ENCODE measurements around the gene ZMIZ1.

The ZMIZ1 gene

DNA sequence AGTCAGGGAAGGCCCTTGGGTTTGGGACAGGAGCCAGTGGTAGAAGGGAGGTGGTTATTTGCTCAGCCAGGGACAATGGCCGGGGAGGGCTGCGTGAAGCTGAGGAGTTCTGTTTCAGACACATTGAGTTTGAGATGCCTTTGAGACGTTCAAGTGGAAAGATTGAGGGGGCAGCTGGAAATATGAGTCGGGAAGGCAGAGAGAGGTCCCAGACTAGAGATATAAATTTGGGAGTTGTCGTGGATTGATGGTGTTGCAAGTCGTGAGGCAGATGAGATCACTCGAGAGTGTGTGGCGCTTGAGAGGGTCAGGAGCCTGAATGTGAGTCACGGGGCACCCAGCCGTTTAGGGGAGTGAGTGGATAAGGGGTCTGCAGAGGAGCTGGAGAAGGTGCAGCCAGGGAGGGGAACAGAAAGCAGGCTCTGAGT lies 73.3 kb downstream of the ZMIZ1 start:
- DNase-seq = no peak

DNA sequence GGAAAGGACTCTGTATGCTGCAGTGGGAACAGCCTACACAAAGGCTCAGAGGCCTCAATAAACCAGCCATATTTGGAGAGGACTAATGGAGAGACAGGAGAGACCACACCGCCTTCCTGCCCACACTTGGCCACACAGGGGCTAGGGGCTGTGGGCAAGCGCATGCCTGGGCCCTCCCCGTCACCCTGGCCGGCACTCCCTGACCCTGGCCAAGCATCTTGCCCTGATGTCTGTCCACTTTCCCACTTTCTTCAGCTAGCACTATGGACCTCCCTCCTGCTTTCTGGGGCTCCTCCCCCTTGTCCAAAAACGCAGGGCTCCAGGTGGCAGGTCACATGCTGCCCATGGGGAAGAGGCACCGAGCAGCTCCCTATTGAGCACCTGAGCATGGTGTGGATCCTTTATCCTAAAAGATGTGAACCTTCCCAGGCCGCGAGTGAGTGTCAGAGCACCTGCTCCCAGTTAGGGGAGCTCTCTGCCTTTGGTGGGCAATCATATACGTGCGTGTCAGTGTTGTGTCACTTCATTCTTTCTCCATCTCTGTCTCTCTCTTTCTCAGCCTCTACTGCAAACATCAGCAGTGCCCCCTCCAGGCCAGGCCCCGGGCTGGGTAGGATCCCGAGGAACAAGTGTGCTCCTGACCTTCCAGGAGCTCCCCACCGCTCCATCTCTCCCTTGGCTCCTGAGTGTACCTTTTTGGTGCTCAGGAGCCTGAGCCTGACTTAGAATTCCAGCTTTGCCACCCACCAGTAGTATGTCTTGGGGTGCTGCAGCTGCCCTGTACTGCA lies 74.0 kb downstream of the ZMIZ1 start:
- no peak for DNase-seq

DNA sequence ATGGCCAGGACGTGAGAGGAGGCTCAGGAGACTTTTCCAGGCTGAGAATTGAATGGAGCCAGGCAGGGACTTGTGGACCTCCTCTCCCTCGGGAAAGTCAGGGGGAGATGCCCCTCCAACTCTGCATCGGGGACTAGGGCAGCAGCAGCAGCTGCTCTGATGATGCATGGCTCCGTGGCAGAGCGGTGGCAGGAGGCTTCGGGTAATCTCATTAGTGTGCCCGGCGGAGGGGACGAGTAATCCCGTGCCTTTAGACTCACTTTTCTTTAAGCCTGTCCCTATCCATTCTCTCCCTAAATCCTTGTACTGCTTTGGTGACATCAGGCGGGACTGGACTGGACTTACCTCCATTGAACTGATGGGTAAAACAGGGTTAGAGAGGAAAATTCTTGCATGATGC lies 75.1 kb downstream of the ZMIZ1 start:
- DNase-seq = no peak

DNA sequence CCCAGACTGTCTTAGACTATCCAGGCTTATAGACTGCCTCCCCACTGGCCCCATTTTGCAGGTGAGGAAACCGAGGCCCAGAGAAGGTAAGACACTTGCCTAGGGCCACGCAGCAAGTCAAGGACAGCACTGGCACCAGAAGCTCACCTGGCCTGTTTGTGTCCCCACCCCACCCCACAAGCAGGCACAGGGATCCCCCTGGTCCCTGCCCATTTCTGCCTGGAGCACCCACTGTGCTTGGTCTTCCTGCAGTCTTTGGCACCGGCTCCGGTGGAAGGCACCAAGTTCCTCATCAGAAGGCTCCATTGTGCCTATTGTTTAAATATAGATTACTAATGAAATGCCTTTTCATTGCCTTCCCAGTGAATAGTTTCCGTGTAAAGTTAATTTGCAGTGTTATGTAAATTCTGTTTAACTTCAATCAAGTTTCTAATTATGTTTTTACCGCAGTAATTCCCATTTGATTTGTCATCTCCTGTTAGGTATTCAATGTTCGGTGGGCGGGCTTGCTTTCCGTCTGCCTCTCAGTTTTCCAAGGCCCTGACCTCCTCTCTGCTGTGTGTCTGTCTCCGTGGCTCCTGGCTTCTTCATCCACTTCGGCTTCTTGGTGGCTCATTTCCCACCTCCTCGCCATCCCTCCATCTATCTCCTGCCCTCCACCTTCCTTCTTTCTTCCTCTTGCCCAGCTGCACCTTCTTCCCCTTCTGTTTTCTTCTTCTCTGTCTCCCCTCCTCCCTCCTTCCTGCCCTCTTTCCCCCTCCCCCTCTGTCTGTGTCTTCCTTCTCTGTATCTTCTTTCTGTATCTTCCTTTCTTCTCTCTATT lies 75.8 kb downstream of the ZMIZ1 start:
- no peak for DNase-seq

DNA sequence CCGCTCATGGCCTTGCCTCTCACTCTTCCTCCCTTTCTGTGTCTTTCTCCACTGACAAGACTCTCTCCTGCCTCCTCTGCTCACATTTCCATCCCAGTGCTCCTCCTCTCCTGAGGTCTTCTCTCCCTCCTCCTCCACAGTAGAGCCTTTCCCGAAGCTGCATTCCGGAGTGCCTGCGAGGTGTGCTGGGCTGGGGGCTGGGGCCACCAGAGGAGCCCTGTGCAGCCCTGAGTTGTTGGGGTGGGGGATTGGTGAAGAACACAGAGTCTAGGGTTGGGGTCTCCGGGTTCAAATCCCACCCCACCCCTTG lies 76.4 kb downstream of the ZMIZ1 start:
- DNase-seq = no peak

GRCh38 chr10:79145517-79146470 lies 77.0 kb downstream of the ZMIZ1 start:
- no peak for DNase-seq

GRCh38 chr10:79146611-79147130 lies 77.9 kb downstream of the ZMIZ1 start:
- no peak for DNase-seq

GRCh38 chr10:79147306-79147705 lies 78.5 kb downstream of the ZMIZ1 start:
- no peak for DNase-seq

DNA sequence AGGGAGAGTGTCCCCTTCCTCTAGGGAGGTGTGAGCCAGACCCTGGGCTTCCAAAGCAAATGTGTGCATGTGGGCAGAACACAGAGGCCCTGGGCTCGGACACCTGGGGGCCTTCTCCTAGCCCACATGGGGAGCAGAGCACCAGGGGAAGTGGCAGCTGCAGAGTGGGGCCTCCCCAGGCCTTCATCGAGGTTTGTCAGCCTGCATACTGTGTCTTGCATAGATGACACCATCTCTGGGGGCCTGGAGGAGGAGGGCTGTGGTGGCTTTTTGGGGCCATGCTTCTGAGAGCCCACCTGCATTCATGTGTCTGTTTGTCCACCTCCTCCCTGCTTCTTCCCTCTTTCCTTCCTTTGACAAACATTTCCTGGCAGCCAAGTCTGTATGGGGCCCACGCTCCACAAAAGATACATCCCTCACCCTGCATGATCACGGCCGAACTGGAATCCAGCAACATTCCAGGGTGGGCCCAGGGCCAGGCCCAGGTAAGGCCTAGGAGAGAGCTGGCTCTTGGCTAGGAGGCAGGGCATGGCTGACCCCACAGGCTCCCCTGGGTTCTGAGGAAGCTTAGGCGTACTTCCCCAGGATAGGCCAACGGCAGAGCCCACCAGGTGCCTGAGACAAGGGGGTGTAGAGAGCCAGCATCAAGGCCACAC lies 79.2 kb downstream of the ZMIZ1 start:
- no peak for DNase-seq

DNA sequence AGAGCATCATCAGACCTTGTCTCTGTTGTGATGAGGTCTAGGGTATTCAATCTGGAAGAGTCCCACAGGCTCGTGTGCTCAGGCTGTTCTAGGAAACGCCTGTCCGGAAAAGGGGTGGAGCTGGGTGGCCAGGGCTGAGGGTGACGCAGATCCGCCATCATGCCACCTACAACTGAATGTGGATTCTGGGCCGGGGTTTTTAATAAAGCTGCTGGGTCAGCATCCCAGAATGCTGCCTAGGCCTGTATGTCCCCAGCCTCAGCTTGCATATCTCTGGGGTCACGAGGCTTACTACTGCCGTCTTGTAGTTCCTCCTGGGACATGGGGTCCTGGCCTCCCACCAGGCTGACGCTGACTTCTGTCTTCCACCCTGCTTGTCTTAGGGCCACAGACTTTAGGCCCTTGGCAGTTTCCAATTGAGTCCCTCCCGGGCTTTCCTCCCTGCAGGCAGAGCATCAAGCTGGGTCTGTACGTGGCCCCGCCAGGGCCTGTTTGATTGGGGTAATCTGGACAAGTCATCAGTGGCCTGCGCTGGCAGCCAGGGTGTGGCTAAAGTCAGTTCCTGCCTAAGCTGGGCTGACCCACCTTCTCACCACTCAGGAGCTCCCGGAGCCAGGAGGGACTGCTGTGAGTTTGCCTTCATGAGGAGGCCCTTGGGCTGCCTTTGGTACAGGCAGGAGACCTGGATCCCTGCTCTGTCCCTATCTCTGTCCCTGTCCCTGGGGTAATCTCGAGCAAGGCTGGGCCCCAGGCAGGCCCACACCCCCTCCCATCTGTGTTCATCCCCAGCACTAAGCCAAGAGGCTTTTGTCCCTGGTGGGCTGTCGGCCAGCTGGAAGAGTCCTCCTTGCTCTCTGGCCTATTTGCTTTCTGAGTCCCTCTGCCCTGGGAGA lies 79.9 kb downstream of the ZMIZ1 start:
- DNase-seq = no peak

GRCh38 chr10:79149345-79149661 lies 80.5 kb downstream of the ZMIZ1 start:
- DNase-seq = no peak

DNA sequence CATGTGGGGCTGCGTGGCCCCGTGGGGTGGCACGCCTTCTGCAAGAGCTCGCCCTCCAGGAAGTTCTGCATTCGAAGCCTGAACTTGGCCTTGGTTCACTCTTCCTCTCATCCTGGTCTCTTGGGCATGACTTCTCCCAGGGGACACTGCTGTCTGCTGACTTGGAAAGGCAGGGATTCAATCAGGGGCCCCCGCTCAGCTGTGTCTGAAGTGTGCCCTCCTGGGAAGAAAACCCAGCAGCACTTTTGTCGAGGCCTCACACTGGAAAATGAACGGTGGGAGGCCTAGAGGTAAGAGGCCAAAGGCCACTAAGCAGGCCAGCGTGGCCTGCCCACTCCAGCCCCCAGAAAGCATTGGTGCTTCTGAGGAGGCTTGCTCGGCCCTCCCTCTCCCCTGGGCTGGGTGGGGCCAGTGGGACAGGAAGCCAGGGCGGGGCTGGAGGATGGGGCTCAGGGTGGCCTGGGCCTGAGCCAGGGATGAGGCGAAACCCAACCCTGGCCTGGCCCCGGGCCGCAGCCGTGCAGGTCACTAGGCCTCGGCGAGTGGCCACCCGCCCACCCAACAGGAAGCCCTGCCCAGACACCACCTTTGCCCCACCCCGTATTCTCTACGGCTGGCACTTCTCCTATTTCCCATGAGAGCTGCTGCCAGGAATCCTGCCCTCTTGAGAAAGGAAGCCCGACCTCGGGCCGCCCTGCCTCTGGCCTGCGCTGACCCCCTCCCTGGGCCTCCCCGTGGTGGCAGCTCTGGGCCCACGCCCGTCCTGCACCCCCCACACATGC lies 81.1 kb downstream of the ZMIZ1 start:
- DNase-seq = peak; percentile 21 to 23

- DNase-seq = no peak
Measured at GRCh38 chr10:79150444-79150754, 81.6 kb downstream of the ZMIZ1 start.

- DNase-seq = no peak
Measured at GRCh38 chr10:79152423-79152817, 83.7 kb downstream of the ZMIZ1 start.

GRCh38 chr10:79153745-79154144 lies 85.0 kb downstream of the ZMIZ1 start:
- DNase-seq = no peak

DNA sequence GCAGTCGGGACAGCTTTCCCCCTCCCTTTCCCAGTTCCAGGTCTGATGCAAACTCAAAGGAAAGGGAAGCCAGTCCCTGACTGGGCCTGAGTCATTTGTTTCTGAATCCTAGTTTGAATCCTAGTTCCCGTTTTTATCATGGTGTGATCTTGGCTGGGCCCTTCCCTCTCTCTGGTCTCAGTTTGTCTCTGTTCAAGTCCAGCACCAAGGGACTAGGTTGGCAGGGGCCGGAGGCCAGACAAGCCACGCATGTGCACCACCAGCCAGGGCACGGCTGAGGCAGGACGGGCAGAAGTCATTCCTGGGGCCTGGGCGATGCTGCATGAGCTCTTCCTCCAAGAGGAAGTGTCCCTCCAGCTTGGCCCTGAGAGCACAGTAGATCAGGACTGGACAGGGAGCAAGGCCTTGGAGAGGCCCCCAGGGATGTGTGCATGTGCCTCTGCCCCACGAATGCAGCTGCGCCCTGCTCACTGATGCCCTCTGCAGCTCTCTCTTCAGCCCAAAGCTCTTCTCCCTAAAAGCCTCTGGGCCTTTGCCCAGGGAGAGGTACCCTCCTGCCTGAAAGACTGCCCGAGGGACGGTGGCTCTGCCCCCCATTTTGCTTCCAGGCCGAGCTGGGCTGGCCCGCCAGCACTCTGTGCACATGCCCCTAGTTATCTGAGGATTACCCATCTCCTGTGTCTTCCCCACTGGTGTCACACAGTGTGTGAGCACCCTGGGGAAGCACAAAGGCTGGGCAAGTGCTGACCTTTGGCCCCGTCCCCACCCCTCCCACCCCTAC lies 86.7 kb downstream of the ZMIZ1 start:
- no peak for DNase-seq

- no peak for DNase-seq
Measured at GRCh38 chr10:79156334-79157274, 87.8 kb downstream of the ZMIZ1 start.

GRCh38 chr10:79158004-79158340 lies 89.2 kb downstream of the ZMIZ1 start:
- DNase-seq = no peak

Measured in stimulated activated CD4-positive, alpha-beta T cell treated with anti-CD3 and anti-CD28 coated beads, Interleukin-2, amount 100 ng/mL, for 48 hours (primary cell).